ENCODE data around the gene UBN2. TPM values are rescaled to one million over a fixed set of nuclear protein-coding genes. Genes with fewer than 3 reads are reported as not detected.

Gene UBN2
- total RNA-seq, 4 donors from 2014 or later: 11.6 to 20.2 (median 13.8) TPM

DNA sequence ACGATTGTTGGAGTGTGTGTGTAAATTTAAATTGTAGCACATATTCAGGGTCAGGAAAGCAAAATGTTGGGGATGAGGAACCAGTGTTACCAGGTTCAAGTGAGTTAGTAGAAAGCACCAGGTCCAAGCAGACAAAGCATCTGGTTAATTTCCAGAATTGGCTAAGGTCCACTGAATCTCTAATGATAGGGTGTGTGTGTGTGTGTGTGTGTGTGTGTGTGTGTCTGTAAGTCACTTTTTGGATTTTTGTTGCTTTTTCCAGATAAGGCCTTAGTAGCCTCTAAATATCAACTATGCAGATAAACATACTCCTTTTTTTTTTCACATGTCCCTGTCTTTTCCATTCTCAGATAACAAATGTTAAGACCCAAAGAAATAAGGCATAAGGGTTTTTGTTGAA is 73.5 kb downstream of the UBN2 start:
- TF ChIP-seq, protein P1, sequence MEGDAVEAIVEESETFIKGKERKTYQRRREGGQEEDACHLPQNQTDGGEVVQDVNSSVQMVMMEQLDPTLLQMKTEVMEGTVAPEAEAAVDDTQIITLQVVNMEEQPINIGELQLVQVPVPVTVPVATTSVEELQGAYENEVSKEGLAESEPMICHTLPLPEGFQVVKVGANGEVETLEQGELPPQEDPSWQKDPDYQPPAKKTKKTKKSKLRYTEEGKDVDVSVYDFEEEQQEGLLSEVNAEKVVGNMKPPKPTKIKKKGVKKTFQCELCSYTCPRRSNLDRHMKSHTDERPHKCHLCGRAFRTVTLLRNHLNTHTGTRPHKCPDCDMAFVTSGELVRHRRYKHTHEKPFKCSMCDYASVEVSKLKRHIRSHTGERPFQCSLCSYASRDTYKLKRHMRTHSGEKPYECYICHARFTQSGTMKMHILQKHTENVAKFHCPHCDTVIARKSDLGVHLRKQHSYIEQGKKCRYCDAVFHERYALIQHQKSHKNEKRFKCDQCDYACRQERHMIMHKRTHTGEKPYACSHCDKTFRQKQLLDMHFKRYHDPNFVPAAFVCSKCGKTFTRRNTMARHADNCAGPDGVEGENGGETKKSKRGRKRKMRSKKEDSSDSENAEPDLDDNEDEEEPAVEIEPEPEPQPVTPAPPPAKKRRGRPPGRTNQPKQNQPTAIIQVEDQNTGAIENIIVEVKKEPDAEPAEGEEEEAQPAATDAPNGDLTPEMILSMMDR (IDR thresholded peaks at IDR 0.05; ENCODE audit: low read depth): no peak

DNA sequence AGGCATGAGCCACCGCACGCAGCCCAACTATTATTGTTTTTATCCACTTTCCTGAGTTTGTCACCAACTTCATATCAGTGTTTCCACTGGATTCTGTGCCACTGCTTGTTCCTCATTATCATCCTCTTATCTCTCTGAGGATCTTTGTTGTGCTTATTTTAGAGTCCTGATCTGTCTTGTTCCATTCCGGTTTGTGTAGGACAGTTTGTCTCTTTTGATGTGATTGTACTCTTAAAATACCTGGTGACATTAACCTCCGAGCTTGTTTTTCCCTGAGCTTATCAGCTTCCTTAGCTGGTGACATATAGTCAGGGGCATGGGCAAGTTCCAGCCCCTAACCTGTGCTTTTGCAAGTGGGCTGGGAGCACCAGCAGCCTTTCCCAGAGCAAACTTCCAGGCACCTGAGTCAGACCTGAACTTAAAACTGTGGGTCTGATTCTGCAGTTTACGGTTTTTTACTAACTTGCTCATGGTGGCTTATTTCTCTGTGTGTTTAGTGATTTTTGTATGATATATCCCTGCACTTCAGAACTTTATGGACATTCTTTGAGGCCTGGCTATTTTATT is 87.0 kb downstream of the UBN2 start:
- TF ChIP-seq, protein P1 (IDR thresholded peaks at IDR 0.05; ENCODE audit: low read depth): no peak

DNA sequence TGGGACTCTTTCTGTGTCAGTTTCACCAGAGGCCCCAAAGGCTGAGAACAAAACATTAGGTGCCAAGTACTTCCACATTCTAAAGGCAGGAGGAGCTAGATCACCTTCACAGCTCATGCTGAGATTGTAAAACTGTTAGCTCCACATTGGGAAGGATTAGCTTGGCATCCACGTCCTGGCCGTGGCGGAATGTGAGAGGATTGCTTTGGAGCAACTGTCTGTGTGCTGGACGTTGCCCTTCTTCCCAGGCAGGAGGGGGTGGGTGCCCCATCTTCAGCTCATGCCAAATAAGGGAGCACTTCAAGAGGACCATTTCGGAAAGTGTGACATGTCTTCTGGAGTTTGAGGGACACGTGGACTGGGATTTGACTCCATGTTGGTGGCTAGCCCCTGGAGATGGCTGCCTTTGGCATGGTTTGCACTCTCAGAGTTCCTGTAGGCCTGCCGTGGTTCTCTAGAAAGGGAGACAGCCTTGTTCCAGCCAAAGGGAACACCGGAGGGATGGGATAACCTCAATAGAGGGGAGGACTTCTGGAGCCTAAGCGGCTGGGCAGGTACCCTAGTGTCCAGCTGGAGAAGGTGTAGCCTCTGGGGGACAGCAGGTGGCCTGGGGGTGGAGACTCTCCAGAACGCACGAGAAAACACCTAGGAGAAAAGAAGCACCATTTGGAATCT is 90.2 kb downstream of the UBN2 start:
- TF ChIP-seq, protein P1 (IDR thresholded peaks at IDR 0.05; ENCODE audit: low read depth): no peak

DNA sequence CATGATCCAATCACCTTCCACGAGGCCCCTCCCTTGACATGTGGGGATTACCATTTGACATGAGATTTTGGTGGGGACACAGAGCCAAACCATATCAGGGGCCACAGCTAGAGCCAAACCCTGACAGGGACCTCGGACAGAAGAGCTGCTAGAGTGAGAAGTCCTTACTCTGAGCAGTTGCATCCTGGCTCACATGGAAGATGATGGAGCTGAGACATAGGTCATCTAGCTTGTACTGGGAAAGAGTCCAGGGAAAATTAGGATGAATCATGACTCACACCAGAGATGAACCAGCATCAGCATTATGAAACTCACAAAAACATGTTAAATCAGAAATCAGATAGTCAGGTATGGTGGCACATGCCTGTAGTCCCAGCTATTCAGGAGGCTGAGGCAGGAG is 97.3 kb downstream of the UBN2 start:
- TF ChIP-seq, protein P1 (IDR thresholded peaks at IDR 0.05; ENCODE audit: low read depth): no peak

DNA sequence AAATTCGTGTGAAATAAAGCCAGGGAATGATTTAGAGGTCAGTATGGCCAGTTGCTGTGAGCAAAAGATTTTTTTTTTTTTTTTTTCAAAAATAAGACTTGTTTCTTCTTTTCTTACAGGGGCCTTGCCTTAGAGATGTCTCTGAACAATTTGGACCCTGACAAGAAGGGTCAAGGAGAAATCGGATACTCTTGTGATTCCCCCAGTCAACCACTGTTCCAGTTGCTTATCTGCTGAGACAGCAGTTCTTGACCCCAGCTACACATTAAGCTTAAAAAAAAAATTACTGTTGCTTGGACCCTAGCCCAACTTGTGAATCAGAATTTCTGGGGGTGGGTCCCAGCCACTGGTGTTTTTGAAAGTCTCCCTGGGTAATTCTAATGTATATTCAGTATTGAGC is 98.1 kb downstream of the UBN2 start:
- TF ChIP-seq, protein P1 (IDR thresholded peaks at IDR 0.05; ENCODE audit: low read depth): no peak

DNA sequence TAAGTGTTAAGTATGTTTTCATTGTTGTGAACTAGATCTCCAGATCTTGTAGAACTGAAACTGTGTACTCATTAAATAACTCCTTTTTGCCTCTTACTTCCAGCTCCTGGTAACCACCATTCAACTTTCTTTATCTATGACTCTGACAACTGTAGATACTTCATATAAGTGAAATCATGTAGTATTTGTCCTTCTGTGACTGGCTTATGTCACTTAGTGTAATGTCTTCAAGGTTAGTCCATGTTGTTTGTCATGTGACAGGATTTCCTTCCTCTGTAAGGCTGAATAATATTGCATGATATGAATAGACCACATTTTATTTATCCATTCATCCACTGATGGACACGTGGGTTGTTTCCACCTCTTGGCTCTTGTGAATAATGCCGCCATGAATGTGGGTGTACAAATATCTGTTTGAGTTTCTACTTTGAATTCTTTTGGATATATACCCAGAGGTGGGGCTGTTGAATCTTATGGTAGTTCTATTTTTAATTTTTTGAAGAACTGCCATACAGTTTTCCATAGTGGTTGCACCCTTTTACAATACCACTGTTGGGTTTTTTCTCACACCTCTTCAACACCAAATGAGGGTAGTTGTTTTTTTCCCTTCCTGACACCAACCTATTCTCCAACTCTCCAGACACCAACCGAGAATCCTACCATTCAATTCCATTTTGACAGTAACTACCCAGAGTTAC is 99.4 kb downstream of the UBN2 start:
- TF ChIP-seq, protein P1 (IDR thresholded peaks at IDR 0.05; ENCODE audit: low read depth): no peak

DNA sequence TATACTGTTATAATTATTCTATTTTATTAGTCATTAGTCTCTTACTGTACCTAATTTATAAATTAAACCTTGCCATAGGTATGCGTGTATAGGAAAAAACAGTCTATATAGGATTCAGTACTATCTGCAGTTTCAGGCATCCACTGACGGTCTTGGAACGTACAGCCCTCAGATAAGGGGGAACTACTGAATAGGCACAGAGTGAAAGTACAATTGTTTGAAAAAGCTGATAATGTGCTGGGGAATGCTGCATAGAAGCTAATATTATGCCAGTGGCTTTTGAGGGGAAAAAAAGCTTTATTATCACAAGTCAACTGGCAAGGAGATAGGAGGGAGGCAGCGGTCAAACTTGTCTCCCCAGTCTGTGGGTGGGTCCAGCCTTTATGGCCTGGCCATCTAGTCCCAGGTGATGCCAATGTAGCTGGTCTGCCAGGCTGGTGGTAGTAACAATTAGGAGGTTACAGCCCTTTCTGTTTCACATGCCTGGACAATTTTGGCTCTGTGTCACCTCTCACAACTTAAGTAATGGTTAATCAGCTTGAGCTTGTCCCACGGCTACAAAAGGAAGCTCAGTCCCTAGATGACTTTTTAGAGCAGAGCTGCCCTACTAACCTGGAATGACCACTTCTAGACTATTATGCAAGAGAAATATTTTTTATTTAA is 101.8 kb downstream of the UBN2 start:
- TF ChIP-seq, protein P1 (IDR thresholded peaks at IDR 0.05; ENCODE audit: low read depth): no peak

Data from subcutaneous adipose tissue (tissue), 4 donors.